MM.1S (cell line): Measurements from ENCODE around the gene OXSR1.

Experiments
- DNase-seq: peaks from one replicate; pipeline ENCODE4 v3.0.0-alpha.2; 2015
- H2AFZ ChIP-seq: fragments of 300-600 bp; sonication (generic); 2 replicates; pipeline ENCODE4 v1.6.0; 2016; ENCODE audit warnings: antibody characterized with exemption, low read length
- H3F3A ChIP-seq: fragments of 300-600 bp; sonication (generic); 2 replicates; pipeline ENCODE4 v1.6.1; 2016; ENCODE audit warnings: mild to moderate bottlenecking, antibody characterized with exemption, low read length, moderate library complexity, mixed read lengths; ENCODE audit not compliant: insufficient read depth
- H3K27ac ChIP-seq: fragments of 300-600 bp; sonication (generic); 2 replicates; pipeline ENCODE4 v1.5.1; 2016; ENCODE audit warnings: mild to moderate bottlenecking, low read length
- H3K27me3 ChIP-seq: fragments of 300-600 bp; sonication (generic); replicated peaks from 2 replicates; pipeline ENCODE4 v1.6.0; 2016; ENCODE audit warnings: low read length; ENCODE audit not compliant: insufficient read depth
- H3K36me3 ChIP-seq: fragments of 300-600 bp; sonication (generic); replicated peaks from 2 replicates; pipeline ENCODE4 v1.6.1; 2016; ENCODE audit warnings: mild to moderate bottlenecking, low read length, mixed read lengths; ENCODE audit not compliant: insufficient read depth
- H3K4me1 ChIP-seq: fragments of 300-600 bp; sonication (generic); 2 replicates; pipeline ENCODE4 v1.6.1; 2016; ENCODE audit warnings: low read length, mixed read lengths
- H3K4me2 ChIP-seq: fragments of 300-600 bp; sonication (generic); 2 replicates; pipeline ENCODE4 v1.6.0; 2016; ENCODE audit warnings: low read depth, low read length
- H3K4me3 ChIP-seq: fragments of 300-600 bp; sonication (generic); 2 replicates; pipeline ENCODE4 v1.5.1; 2016; ENCODE audit warnings: low read length, mixed read lengths
- H3K79me2 ChIP-seq: fragments of 300-600 bp; sonication (generic); 2 replicates; pipeline ENCODE4 v1.6.1; 2016; ENCODE audit warnings: mixed run types, low read length, mixed read lengths
- H3K9ac ChIP-seq: fragments of 300-600 bp; sonication (generic); 2 replicates; pipeline ENCODE4 v1.6.1; 2016; ENCODE audit warnings: low read length, mixed read lengths
- H3K9me2 ChIP-seq: fragments of 300-600 bp; sonication (generic); replicated peaks from 2 replicates; pipeline ENCODE4 v1.6.1; 2016; ENCODE audit warnings: mild to moderate bottlenecking, low read length, mixed read lengths; ENCODE audit not compliant: insufficient read depth
- H3K9me3 ChIP-seq: fragments of 300-600 bp; sonication (generic); replicated peaks from 2 replicates; pipeline ENCODE4 v1.6.1; 2016; ENCODE audit warnings: mild to moderate bottlenecking, low read length, mixed read lengths; ENCODE audit not compliant: insufficient read depth
- H4K20me1 ChIP-seq: fragments of 300-600 bp; sonication (generic); 2 replicates; pipeline ENCODE4 v1.6.1; 2016; ENCODE audit warnings: mild to moderate bottlenecking, low read length, moderate library complexity, mixed read lengths; ENCODE audit not compliant: insufficient read depth
- EZH2 ChIP-seq: fragments of 300-600 bp; sonication (generic); optimal IDR thresholded peaks from 2 replicates; pipeline ENCODE3; 2017; ENCODE audit warnings: low read depth, mild to moderate bottlenecking, antibody characterized with exemption, low read length, mixed read lengths
- EZH2phosphoT487 ChIP-seq: fragments of 300-600 bp; sonication (generic); IDR thresholded peaks from 2 replicates; pipeline ENCODE4 v1.6.1; 2018; ENCODE audit warnings: antibody characterized with exemption, low read length
- TF ChIP-seq, protein P1 (sequence below): fragments of 300-600 bp; sonication (generic); IDR thresholded peaks from 2 replicates; pipeline ENCODE4 v1.5.1; 2016; ENCODE audit warnings: antibody characterized with exemption, low read length, mixed read lengths

Gene OXSR1

DNA sequence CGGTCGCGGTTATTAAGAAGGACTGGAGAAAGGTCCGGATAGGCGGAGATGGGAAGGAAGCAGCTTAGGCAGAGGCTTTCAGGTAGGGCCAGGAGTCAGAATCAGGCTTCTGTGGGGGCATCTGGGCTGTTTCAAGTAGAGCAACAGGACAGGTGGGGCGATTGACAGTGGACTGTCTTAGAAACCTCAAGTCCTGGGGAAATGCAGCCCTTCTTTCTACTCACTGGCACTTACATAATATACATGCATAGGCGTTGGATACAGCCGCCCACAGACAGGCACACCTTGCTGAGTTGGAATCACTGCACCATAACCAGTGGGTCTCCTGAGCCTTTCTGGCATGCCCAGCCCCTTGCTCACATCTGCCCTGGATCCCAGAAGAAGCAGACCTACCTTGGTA lies 26.1 kb upstream of the OXSR1 start:
- H3K4me2 ChIP-seq: peak overlapping the region; percentile 96
- peak overlapping the region; percentile 66 for H3K4me3 ChIP-seq
- H2AFZ ChIP-seq: peak overlapping the region; percentile 75
- no peak overlapping the region for H3K27ac ChIP-seq
- no peaks in the 10 kb centered on the region for H3K9me2 ChIP-seq
- H3F3A ChIP-seq: no peaks in the 10 kb centered on the region
- H3K27me3 ChIP-seq: no peaks in the 10 kb centered on the region
- no peaks in the 10 kb centered on the region for H4K20me1 ChIP-seq
- H3K36me3 ChIP-seq: no peaks in the 10 kb centered on the region
- peak overlapping the region; percentile 51; the same call in 1 of the 2 replicates for H3K9ac ChIP-seq
- TF ChIP-seq EZH2 (no peak), EZH2phosphoT487 (no peak)
- TF ChIP-seq, protein P1, sequence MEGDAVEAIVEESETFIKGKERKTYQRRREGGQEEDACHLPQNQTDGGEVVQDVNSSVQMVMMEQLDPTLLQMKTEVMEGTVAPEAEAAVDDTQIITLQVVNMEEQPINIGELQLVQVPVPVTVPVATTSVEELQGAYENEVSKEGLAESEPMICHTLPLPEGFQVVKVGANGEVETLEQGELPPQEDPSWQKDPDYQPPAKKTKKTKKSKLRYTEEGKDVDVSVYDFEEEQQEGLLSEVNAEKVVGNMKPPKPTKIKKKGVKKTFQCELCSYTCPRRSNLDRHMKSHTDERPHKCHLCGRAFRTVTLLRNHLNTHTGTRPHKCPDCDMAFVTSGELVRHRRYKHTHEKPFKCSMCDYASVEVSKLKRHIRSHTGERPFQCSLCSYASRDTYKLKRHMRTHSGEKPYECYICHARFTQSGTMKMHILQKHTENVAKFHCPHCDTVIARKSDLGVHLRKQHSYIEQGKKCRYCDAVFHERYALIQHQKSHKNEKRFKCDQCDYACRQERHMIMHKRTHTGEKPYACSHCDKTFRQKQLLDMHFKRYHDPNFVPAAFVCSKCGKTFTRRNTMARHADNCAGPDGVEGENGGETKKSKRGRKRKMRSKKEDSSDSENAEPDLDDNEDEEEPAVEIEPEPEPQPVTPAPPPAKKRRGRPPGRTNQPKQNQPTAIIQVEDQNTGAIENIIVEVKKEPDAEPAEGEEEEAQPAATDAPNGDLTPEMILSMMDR: no peak
- no peak for DNase-seq
- H3K4me1 ChIP-seq: peaks cover 6% of the 10 kb centered on the region; the same call in 1 of the 2 replicates
- peaks cover 28% of the 10 kb centered on the region for H3K79me2 ChIP-seq
- H3K9me3 ChIP-seq: no peaks in the 10 kb centered on the region

DNA sequence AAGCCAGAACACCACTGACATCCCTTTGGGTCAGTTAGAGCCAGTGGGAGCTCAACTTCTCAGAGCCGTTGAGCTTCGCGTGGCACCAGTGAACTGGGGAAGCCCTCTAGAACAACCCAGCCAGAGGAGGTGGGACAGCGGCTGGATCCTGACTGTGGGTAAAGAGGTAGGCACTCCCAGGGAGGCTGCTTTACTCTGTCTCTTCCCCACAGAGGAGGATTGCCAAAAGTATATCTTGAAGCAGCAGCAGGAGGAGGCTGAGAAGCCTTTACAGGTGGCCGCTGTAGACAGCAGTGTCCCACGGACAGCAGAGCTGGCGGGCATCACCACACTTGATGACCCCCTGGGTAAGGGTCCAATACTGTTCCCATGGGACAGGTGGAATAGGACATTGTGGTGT lies 25.7 kb upstream of the OXSR1 start:
- peaks cover 6% of the 10 kb centered on the region; the same call in 1 of the 2 replicates for H3K4me1 ChIP-seq
- no peak for DNase-seq
- no peak overlapping the region for H3K4me3 ChIP-seq
- H3K27ac ChIP-seq: no peak overlapping the region
- H3K4me2 ChIP-seq: peak overlapping the region; percentile 96; the same call in 1 of the 2 replicates
- no peaks in the 10 kb centered on the region for H3K9me3 ChIP-seq
- no peak overlapping the region for H3K9ac ChIP-seq
- no peaks in the 10 kb centered on the region for H3K27me3 ChIP-seq
- no peaks in the 10 kb centered on the region for H4K20me1 ChIP-seq
- no peaks in the 10 kb centered on the region for H3K9me2 ChIP-seq
- peaks cover 28% of the 10 kb centered on the region for H3K79me2 ChIP-seq
- TF ChIP-seq EZH2: no peak
- TF ChIP-seq, protein P1: no peak
- no peak for TF ChIP-seq EZH2phosphoT487
- H3K36me3 ChIP-seq: no peaks in the 10 kb centered on the region
- H3F3A ChIP-seq: no peaks in the 10 kb centered on the region
- no peak overlapping the region for H2AFZ ChIP-seq

DNA sequence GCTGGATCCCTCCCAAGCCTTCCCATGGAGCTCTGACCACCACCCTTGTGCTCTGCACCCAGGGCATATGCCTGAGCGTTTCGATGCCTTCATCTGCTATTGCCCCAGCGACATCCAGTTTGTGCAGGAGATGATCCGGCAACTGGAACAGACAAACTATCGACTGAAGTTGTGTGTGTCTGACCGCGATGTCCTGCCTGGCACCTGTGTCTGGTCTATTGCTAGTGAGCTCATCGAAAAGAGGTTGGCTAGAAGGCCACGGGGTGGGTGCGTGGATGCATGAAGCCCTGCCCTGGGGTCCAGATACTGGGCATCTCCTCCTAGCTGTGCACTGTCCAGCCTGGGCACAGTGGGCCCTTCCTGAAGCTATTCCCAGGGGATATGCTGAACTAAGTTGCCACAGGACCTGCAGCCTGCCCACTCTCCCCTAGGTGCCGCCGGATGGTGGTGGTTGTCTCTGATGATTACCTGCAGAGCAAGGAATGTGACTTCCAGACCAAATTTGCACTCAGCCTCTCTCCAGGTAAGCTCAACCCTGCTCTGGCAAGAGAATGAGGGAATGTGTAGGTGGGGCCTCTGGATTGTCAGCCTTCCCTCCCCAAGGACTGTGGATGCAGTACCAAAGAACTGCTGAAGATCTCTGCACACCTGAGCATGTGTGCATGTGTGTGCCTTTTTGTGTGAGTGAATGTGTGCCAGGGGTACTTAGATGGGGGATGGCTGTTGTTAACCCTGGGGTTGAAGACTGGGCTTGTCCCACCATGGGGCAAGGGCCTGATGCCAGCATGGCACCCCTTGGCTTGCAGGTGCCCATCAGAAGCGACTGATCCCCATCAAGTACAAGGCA lies 24.8 kb upstream of the OXSR1 start:
- no peaks in the 10 kb centered on the region for H3K36me3 ChIP-seq
- no peaks in the 10 kb centered on the region for H3K9me3 ChIP-seq
- H3K9ac ChIP-seq: no peak overlapping the region
- H3K9me2 ChIP-seq: no peaks in the 10 kb centered on the region
- no peaks in the 10 kb centered on the region for H4K20me1 ChIP-seq
- no peak overlapping the region for H3K4me3 ChIP-seq
- no peaks in the 10 kb centered on the region for H3K27me3 ChIP-seq
- DNase-seq: no peak
- no peak overlapping the region for H3K27ac ChIP-seq
- H3K4me1 ChIP-seq: peaks cover 6% of the 10 kb centered on the region; the same call in 1 of the 2 replicates
- TF ChIP-seq EZH2: no peak
- no peak for TF ChIP-seq EZH2phosphoT487
- TF ChIP-seq, protein P1: no peak
- no peak overlapping the region for H2AFZ ChIP-seq
- no peaks in the 10 kb centered on the region for H3F3A ChIP-seq
- peaks cover 23% of the 10 kb centered on the region for H3K79me2 ChIP-seq
- H3K4me2 ChIP-seq: no peak overlapping the region
